Fibroblast of villous mesenchyme (primary cell): ENCODE results near the gene KICS2. TPM values are rescaled to one million over a fixed set of nuclear protein-coding genes. Genes with fewer than 3 reads are reported as not detected.

Experiments
- DNase-seq: peaks from one replicate; pipeline ENCODE4 v3.0.0-alpha.2; 2010; ENCODE audit warnings: low read depth
- H3K4me3 ChIP-seq: 2 replicates; pipeline ENCODE4 v1.5.1; 2011; ENCODE audit warnings: low read depth, mild to moderate bottlenecking, low read length
- total RNA-seq: library from RNA; depleted of rRNA; stranded (reverse); fragments of >200 nt; gene quantifications from 2 replicates; pipeline ENCODE4 v1.2.3, GENCODE V29; 2012
- TF ChIP-seq, protein P1 (sequence below): IDR thresholded peaks from 2 replicates; pipeline ENCODE4 v1.5.1; 2012; ENCODE audit warnings: low read depth, mild to moderate bottlenecking, low read length; ENCODE audit not compliant: insufficient read depth

KICS2 gene
- total RNA-seq, 1 donor: 8.2 TPM

DNA sequence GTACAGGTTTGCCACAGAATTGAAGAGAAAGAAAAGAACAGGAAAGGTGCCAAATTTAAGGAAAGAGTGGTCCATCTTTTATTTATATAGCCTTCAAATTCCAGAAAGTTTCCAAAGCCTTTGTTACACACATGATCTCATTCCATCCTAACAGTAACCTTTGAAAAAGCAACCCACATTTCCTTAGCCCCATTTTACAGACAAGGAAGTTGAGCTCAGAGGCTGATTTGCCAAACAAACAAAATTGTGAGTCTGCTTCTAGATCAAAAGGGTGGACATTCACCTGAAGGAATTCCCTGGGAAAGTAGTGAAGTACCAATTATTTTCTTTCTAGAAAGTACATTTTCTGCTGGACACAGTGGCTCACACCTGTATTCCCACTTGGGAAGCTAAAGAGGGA lies 32.0 kb downstream of the KICS2 start:
- no peak for DNase-seq
- H3K4me3 ChIP-seq: no peak overlapping the region
- TF ChIP-seq, protein P1, sequence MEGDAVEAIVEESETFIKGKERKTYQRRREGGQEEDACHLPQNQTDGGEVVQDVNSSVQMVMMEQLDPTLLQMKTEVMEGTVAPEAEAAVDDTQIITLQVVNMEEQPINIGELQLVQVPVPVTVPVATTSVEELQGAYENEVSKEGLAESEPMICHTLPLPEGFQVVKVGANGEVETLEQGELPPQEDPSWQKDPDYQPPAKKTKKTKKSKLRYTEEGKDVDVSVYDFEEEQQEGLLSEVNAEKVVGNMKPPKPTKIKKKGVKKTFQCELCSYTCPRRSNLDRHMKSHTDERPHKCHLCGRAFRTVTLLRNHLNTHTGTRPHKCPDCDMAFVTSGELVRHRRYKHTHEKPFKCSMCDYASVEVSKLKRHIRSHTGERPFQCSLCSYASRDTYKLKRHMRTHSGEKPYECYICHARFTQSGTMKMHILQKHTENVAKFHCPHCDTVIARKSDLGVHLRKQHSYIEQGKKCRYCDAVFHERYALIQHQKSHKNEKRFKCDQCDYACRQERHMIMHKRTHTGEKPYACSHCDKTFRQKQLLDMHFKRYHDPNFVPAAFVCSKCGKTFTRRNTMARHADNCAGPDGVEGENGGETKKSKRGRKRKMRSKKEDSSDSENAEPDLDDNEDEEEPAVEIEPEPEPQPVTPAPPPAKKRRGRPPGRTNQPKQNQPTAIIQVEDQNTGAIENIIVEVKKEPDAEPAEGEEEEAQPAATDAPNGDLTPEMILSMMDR: no peak

DNA sequence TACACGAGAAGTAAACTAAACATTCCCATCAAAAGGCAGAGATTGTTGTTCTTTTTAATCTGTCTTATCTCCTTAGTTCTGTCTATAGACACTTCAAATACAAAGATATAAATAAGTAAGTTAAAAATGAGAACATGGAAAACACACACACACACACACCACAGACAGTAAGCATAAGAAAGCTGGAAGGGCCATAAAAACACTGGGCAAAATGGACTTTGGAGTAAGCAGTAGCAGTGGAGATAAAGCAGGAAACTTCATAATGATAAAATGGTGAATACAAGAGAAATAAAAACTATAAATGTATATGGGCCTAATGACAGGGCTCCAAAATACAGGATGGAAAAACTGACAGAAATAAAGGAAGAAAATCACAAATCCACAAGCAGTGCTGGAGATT lies 32.6 kb downstream of the KICS2 start:
- no peak overlapping the region for H3K4me3 ChIP-seq
- TF ChIP-seq, protein P1: no peak
- no peak for DNase-seq

DNA sequence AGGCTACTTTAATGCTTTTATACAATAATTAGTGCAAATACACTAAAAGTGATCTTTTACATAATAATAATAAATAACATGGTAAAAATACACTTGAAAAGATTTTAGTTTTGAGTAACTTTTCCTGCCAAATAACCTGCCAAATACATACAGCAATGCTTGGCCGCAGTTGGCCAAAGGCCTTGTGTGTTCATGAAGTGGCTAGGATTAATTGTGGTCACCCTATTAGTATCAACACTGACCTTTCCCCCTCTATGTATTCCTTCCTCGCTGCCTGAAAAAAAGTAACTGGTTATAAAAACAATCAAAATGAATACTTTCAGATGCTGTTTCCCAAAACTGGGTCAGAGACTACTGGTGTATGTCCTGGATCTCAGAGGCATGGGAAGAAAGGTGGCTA lies 34.3 kb downstream of the KICS2 start:
- no peak for DNase-seq
- no peak overlapping the region for H3K4me3 ChIP-seq
- TF ChIP-seq, protein P1: no peak

DNA sequence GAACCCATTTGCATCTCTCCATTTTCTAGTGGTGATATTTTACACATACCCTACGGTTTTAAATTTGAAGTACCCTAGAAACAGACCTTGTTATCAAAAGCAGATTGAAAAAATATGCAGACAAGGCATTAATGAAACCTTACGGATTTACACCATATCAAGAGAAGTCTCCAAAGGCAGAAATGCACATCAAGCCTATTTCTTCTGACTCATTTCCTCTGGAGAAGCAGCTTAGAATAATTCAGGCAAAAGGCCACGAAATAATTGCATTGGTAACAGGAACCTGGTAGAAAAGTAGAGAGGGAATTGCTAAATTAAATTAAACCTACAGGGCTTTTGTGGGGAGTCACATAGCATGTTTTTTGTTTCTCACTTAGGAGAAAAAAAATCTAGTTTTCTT lies 34.7 kb downstream of the KICS2 start:
- no peak overlapping the region for H3K4me3 ChIP-seq
- no peak for DNase-seq
- TF ChIP-seq, protein P1: no peak

DNA sequence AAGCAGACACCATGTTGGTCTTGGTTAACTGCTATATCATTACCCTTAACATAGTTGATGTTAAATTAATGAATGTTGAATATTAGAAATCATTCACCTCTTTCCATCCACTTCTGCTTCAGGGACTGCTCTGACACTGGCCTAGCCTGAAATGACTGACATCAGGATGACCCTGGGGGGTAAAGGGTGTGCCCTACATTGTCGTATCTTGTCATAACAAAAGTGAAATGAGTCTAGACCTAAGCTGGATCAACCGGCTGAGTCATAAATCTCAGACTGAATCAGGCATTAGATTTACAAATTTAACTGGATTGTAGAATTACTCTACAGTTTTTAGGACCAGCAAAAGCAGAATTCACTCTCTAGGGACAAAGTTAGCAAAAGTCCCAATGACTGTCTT lies 35.3 kb downstream of the KICS2 start:
- TF ChIP-seq, protein P1: no peak
- DNase-seq: no peak
- no peak overlapping the region for H3K4me3 ChIP-seq

DNA sequence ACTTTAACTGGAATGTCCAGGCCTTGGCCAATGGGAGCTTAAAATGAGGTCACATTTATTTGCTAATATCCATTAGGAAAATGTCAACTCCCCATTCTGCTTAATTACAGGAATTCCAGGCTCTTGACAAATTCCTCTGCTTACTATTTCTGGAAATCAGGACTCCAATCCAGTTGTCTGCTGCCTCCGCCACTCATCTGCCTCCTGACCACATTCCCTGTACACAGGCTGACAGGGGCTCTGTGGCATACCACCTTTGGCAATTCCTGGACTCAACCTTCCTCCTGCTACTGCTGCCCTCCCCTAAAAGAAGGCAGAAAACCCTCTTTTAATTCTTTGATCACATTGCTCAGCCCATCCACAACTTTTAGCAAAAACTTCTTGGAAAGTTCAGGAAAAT lies 37.9 kb downstream of the KICS2 start:
- TF ChIP-seq, protein P1: no peak
- DNase-seq: no peak
- no peak overlapping the region for H3K4me3 ChIP-seq
